HG02885 (cell line): Measurements from ENCODE around the gene GBP4.

Experiments
- ATAC-seq: cut with Tn5 transposase; IDR thresholded peaks from one replicate; pipeline ENCODE4 v1.9.1; 2021; ENCODE audit warnings: mild to moderate bottlenecking; ENCODE audit not compliant: unreplicated experiment, poor library complexity

The GBP4 gene

GRCh38 chr1:89172468-89173143, 26.1 kb downstream of the GBP4 start:
- no peak for ATAC-seq

- ATAC-seq = peak; percentile 65
Observed at GRCh38 chr1:89171067-89171438, 27.7 kb downstream of the GBP4 start.

GRCh38 chr1:89170170-89171066, 28.3 kb downstream of the GBP4 start:
- ATAC-seq = peak; percentile 39

- ATAC-seq = no peak
Observed at GRCh38 chr1:89169166-89169565, 29.6 kb downstream of the GBP4 start.

- ATAC-seq = no peak
Observed at GRCh38 chr1:89167590-89168230, 31.0 kb downstream of the GBP4 start.

GRCh38 chr1:89166705-89167104, 32.0 kb downstream of the GBP4 start:
- ATAC-seq = no peak

- ATAC-seq = no peak
Observed at GRCh38 chr1:89165811-89166210, 32.9 kb downstream of the GBP4 start.

- no peak for ATAC-seq
Observed at GRCh38 chr1:89151047-89151446, 47.7 kb downstream of the GBP4 start.

GRCh38 chr1:89149976-89150375, 48.8 kb downstream of the GBP4 start:
- ATAC-seq = no peak

- ATAC-seq = no peak
Observed at GRCh38 chr1:89149229-89149628, 49.5 kb downstream of the GBP4 start.

- ATAC-seq = no peak
Observed at GRCh38 chr1:89147678-89148658, 50.8 kb downstream of the GBP4 start.

- no peak for ATAC-seq
Observed at GRCh38 chr1:89146721-89147120, 52.0 kb downstream of the GBP4 start.

GRCh38 chr1:89143484-89143883, 55.3 kb downstream of the GBP4 start:
- ATAC-seq = no peak

GRCh38 chr1:89142160-89142559, 56.6 kb downstream of the GBP4 start:
- no peak for ATAC-seq

GRCh38 chr1:89133747-89134146, 65.0 kb downstream of the GBP4 start:
- no peak for ATAC-seq
